Adrenal gland (tissue), 12 donors: ENCODE data around the gene CDK5RAP2. TPM values are rescaled to one million over a fixed set of nuclear protein-coding genes. Genes with fewer than 3 reads are reported as not detected.

ENCODE experiments used
- DNase-seq, 7 donors: peaks; one replicate each; pipeline ENCODE4 v3.0.0-alpha.2; 2019 to 2020
- H3K27ac ChIP-seq, 5 donors: fragments of 200-600 bp; sonication (generic) in 4 of 5; 1 replicate in 3 of 5; 2 replicates in 2 of 5; pipeline versions ENCODE4 v1.5.1 to v1.8.0; 2016 to 2020; ENCODE audit warnings: mild to moderate bottlenecking in 1 of 5
- H3K27me3 ChIP-seq: fragments of 200-600 bp; 2 replicates; pipeline ENCODE4 v1.8.0; 2021
- H3K36me3 ChIP-seq, 2 donors: fragments of 200-600 bp; replicated peaks in 1 of 2; 1 replicate in 1 of 2; 2 replicates in 1 of 2; pipeline versions ENCODE4 v1.5.1 to v1.8.0; 2018 to 2022
- H3K4me1 ChIP-seq, 2 donors: fragments of 200-600 bp; replicated peaks in 1 of 2; 1 replicate in 1 of 2; 2 replicates in 1 of 2; pipeline versions ENCODE4 v1.5.1 to v1.8.0; 2018 to 2021
- H3K4me3 ChIP-seq, 4 donors: fragments of 200-600 bp; sonication (generic) in 3 of 4; one replicate each; pipeline ENCODE4 v1.5.1; 2016 to 2018
- H3K9me3 ChIP-seq, 3 donors: fragments of 200-600 bp; sonication (generic) in 1 of 3; replicated peaks in 1 of 3; 1 replicate in 2 of 3; 2 replicates in 1 of 3; pipeline versions ENCODE4 v1.5.1 to v1.8.0; 2016 to 2021
- CTCF ChIP-seq, 6 experiments: fragments of 450-650 bp in 4 of 6; fragments of 200-600 bp in 2 of 6; sonication (generic) in 1 of 6; IDR thresholded peaks; 1 replicate in 5 of 6; 2 replicates in 1 of 6; pipeline versions ENCODE4 v1.5.1 to v1.8.0; 2016 to 2021; ENCODE audit warnings: antibody characterized with exemption in 6 of 6, mild to moderate bottlenecking in 2 of 6, moderate library complexity in 1 of 6
- POLR2A ChIP-seq, 2 donors: fragments of 450-650 bp; IDR thresholded peaks; one replicate each; pipeline ENCODE4 v1.6.1; 2017; ENCODE audit warnings: antibody characterized with exemption in 2 of 2, mild to moderate bottlenecking in 2 of 2, moderate library complexity in 1 of 2
- WGBS, 4 donors: extraction: QIAGEN DNeasy Blood & Tissue Kit in 2 of 4; methylation state at CpG; one replicate each; pipeline versions ENCODE4 v1.1.5 to v1.1.7; 2013 to 2017; 5-methylcytosine and 5-hydroxymethylcytosine counted together
- intact Hi-C, 2 donors: fragments of 100-400 bp; cut with DNase I; formaldehyde crosslinking; loops; one replicate each; pipeline versions ENCODE4 v1.14.1 to v1.15.0; 2022 to 2023
- polyA plus RNA-seq, 3 donors: library from polyadenylated mRNA; stranded (reverse); fragments of 200-250 nt in 2 of 3; fragments of 350-450 nt in 1 of 3; fragmentation: Illumina TruSeq in 1 of 3; extraction: RNeasy Lipid Tissue Mini Kit (QIAGEN cat#74804) in 1 of 3; gene quantifications; one replicate each; pipeline ENCODE4 v1.2.3, GENCODE V29; 2013 to 2014
- total RNA-seq, 9 donors: library from RNA; depleted of rRNA in 4 of 9; stranded (reverse); fragments of >200 nt in 4 of 9; fragments of 120-200 nt in 1 of 9; fragmentation: NEBNext Ultra II Directional in 1 of 9; extraction: Animal tissue kit (Norgen Biotek cat#: 25700) in 1 of 9; gene quantifications; one replicate each; pipeline versions ENCODE4 v1.1.0 to v1.2.4, GENCODE V29; 2013 to 2023
- donor health status: healthy with polysubstance abuse.
- donor health status: Bipolar disorder and iron deficiency.
- donor health status: DM: yes; HTN: yes; CAD: no.
- donor health status: DM: no; HTN: no; CAD: no.
- donor health status: DM: no; HTN: no; CAD: no.
- donor health status: DM: yes; HTN: yes; CAD: no.

Gene CDK5RAP2
- total and polyA plus RNA-seq, 12 donors, result 26.0 to 60.7 (median 41.9) TPM

DNA sequence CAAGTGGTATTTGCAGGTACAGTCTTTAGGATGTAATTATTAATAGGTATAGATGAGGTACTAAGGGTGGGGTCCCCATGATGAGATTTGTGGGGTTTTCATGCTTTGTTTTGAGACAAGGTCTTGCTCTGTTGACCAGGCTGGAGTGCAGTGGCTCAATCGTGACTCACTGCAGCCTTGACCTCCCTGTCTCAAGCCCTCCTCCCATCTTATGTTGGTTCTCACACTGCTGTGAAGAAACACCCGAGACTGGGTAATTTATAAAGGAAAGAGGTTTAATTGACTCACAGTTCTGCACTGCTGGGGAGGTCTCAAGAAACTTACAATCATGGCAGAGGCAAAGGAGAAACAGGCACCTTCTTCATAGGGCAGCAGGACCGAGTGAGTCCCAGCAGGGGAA lies 217.5 kb downstream of the CDK5RAP2 start:
- H3K4me1 ChIP-seq, result no peaks in the 10 kb centered on the region
- no peak overlapping the region for H3K4me3 ChIP-seq
- H3K27me3 ChIP-seq, result no peaks in the 10 kb centered on the region
- H3K36me3 ChIP-seq, result no peaks in the 10 kb centered on the region
- 42 to 63% (median 51%) methylated on average over 3 of the region's 3 CpGs for WGBS, 4 donors
- intact Hi-C loops, result no loop called here
- H3K9me3 ChIP-seq, result no peaks in the 10 kb centered on the region
- peak overlapping the region in 2 of 5 donors; percentile 15 to 16 for H3K27ac ChIP-seq
- TF ChIP-seq POLR2A (IDR thresholded peaks at IDR 0.05) (no peak), CTCF (IDR thresholded peaks at IDR 0.05) (no peak)
- peak in 3 of 7 donors; percentile 41 to 63 (median 52) for DNase-seq

DNA sequence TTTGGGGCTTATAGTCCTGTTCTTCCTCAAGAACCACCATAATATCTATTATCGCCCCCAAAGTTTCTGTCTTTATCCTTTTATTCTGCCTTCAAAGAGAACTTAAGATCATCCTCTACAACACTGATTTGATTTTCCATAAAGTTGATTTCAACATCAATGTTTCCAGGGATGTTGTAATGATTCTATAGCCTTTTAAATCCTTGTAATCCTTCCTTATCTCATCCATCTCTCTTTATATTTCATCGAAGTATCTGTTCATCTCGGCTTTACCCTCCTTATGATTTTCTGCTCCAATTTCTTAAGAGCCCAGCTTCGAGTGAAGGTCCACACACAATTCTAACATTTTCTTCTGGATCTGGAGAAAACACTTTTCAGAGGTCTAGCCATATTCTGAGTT lies 218.4 kb downstream of the CDK5RAP2 start:
- 93 to 97% (median 95%) methylated on average over 4 of the region's 4 CpGs for WGBS, 4 donors

GRCh38 chr9:120360510-120360909 lies 219.5 kb downstream of the CDK5RAP2 start:
- no peak overlapping the region for H3K27ac ChIP-seq
- H3K4me3 ChIP-seq, result no peak overlapping the region
- TF ChIP-seq POLR2A (IDR thresholded peaks at IDR 0.05) (no peak), CTCF (IDR thresholded peaks at IDR 0.05) (no peak)
- WGBS, 4 donors, result 96 to 100% (median 97%) methylated on average over 4 of the region's 4 CpGs
- no peaks in the 10 kb centered on the region for H3K36me3 ChIP-seq
- intact Hi-C loops, result no loop called here
- H3K9me3 ChIP-seq, result no peaks in the 10 kb centered on the region
- H3K4me1 ChIP-seq, result no peaks in the 10 kb centered on the region
- no peak for DNase-seq
- H3K27me3 ChIP-seq, result no peaks in the 10 kb centered on the region

More for the DNA sequence above, 218.4 kb downstream of the CDK5RAP2 start:
- no peaks in the 10 kb centered on the region for H3K27me3 ChIP-seq
- H3K4me3 ChIP-seq, result no peak overlapping the region
- no peak for DNase-seq
- no peaks in the 10 kb centered on the region for H3K36me3 ChIP-seq
- no peak for TF ChIP-seq POLR2A (IDR thresholded peaks at IDR 0.05)
- no peak for TF ChIP-seq CTCF (IDR thresholded peaks at IDR 0.05)
- no peaks in the 10 kb centered on the region for H3K9me3 ChIP-seq
- intact Hi-C loops, result no loop called here
- no peaks in the 10 kb centered on the region for H3K4me1 ChIP-seq
- H3K27ac ChIP-seq, result no peak overlapping the region

GRCh38 chr9:120360046-120360445 lies 219.9 kb downstream of the CDK5RAP2 start:
- no peak overlapping the region for H3K4me3 ChIP-seq
- H3K27me3 ChIP-seq, result no peaks in the 10 kb centered on the region
- TF ChIP-seq CTCF (IDR thresholded peaks at IDR 0.05), result no peak
- no peak for TF ChIP-seq POLR2A (IDR thresholded peaks at IDR 0.05)
- H3K27ac ChIP-seq, result no peak overlapping the region
- DNase-seq, result no peak
- H3K9me3 ChIP-seq, result no peaks in the 10 kb centered on the region
- no peaks in the 10 kb centered on the region for H3K4me1 ChIP-seq
- intact Hi-C loops, result no loop called here
- WGBS, 4 donors, result 79 to 92% (median 92%) methylated on average over 4 of the region's 4 CpGs
- no peaks in the 10 kb centered on the region for H3K36me3 ChIP-seq
